ENCODE measurements around the gene DRD4. TPM values are rescaled to one million over a fixed set of nuclear protein-coding genes. Genes with fewer than 3 reads are reported as not detected.

The DRD4 gene
- total RNA-seq, 4 donors from 2014 or later = 0.66 TPM; not detected in 3

GRCh38 chr11:593347-593746, 43.7 kb upstream of the DRD4 start:
- TF ChIP-seq, protein P1, sequence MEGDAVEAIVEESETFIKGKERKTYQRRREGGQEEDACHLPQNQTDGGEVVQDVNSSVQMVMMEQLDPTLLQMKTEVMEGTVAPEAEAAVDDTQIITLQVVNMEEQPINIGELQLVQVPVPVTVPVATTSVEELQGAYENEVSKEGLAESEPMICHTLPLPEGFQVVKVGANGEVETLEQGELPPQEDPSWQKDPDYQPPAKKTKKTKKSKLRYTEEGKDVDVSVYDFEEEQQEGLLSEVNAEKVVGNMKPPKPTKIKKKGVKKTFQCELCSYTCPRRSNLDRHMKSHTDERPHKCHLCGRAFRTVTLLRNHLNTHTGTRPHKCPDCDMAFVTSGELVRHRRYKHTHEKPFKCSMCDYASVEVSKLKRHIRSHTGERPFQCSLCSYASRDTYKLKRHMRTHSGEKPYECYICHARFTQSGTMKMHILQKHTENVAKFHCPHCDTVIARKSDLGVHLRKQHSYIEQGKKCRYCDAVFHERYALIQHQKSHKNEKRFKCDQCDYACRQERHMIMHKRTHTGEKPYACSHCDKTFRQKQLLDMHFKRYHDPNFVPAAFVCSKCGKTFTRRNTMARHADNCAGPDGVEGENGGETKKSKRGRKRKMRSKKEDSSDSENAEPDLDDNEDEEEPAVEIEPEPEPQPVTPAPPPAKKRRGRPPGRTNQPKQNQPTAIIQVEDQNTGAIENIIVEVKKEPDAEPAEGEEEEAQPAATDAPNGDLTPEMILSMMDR (IDR thresholded peaks at IDR 0.05; ENCODE audit: low read depth) = no peak

DNA sequence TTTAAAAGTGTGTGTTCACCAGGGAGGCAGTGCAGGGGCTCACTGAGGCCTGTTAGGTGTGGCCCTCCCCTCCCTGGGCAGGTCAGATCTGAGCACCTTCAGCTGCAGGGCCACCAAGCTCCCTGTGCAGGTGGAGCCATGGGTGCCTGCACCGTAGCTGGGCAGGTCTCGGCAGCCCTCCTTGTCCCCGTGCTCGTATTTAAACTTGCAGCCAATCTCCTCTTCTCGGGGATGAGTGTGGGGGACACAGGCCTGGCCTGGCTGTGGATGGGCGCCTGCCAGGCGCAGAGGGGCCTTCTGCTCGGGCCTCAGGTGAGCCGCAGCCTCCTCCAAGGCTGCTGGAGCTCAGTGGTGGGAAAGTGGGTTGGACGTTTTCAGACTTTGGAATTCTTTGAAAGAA, 41.7 kb upstream of the DRD4 start:
- TF ChIP-seq, protein P1 (IDR thresholded peaks at IDR 0.05; ENCODE audit: low read depth) = no peak

DNA sequence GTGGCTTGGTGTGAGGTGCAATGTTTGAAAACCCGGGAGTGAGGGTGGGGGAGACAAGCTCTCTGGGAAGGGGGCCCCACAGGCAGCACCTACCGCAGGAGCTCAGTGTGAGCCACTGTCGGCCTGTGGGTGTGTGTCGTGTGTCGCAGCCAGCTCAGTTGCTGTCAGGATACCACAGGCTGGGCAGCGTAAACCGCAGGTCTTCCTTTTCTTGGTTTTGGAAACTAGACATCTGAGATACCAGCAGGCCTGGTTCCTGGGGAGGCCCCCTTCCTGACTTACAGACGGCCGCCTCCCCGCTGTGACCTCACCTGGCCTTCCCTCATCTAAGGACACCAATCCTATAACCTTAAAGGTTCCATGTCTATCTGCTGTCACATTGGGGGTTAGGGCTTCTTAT, 40.7 kb upstream of the DRD4 start:
- TF ChIP-seq, protein P1 (IDR thresholded peaks at IDR 0.05; ENCODE audit: low read depth) = no peak

DNA sequence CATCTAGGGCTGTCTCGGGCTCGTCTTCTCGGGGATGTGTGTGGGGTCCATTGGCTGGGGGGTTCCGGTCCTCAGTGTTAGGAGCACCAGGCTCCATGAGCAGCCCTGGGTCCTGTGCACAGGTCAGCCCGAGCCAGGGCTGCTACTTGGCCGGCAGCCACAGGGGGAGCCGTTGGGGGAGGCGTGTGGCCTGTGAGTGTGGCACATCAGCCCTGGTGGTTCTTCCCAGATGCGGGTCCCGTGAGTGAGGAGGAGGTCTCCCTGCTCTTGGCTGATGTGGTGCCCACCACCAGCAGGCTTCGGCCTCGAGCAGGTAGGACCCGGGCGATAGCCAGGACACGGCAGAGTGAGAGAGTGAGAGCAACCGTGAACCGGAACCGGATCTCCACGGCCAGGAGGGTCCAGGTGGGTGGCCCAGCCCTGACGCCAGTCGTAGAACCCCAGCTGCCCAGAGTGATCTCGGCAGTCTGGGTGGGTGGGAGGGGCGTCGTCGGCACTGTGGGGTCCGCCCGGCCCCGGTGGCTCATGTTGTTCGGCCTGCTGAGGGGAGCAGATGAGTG, 39.8 kb upstream of the DRD4 start:
- TF ChIP-seq, protein P1 (IDR thresholded peaks at IDR 0.05; ENCODE audit: low read depth) = no peak

DNA sequence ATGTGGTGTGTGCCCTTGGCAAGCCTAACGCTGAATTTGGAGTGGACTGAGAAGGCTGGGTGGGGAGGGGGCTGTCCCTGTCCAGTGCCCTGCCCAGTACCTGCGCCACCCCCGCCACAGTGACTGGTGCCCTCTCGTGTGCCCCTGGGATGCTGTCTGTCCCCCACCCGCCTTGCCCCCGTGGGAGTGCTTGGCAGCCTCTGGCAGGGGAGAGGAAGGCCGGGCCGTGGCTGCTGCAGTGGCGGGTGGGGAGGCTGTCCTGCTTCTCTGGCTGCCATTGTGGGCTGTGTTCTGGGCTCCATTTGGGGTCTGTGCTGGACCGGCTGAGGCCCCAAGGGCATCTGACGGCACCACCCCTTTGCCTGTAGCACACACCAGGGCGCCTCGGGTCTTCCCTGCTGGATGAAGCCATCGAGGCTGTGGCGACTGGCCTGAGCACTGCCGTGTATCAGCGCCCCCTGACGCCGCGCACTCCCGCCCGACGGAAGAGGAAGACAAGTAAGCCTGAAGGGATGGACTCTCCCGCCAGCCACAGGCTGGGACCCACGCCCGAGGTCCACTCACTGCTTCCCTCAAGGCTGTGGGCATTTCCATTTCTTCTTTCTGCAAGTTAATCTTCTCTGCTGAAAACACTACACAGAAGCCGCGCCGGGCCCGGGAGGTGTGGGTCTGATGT, 38.9 kb upstream of the DRD4 start:
- TF ChIP-seq, protein P1 (IDR thresholded peaks at IDR 0.05; ENCODE audit: low read depth) = no peak

- TF ChIP-seq, protein P1 (IDR thresholded peaks at IDR 0.05; ENCODE audit: low read depth) = no peak
These were observed 35.4 kb upstream of the DRD4 start for GRCh38 chr11:601573-602245.

- TF ChIP-seq, protein P1 (IDR thresholded peaks at IDR 0.05; ENCODE audit: low read depth) = no peak
These were observed 33.9 kb upstream of the DRD4 start for GRCh38 chr11:603154-603553.
